NK-92 treated with Interleukin-12 subunit alpha and Interleukin-12 subunit beta, amount 100 ng/mL, for 24 hours (cell line): Measurements from ENCODE around the gene POLR3H.
A peak's percentile ranks its signal among the peaks of the same experiment; 100 is the strongest.

Source experiments
- DNase-seq: peaks from one replicate; lab custom pipeline; 2025; lab: John Stamatoyannopoulos, UW

Gene POLR3H

DNA sequence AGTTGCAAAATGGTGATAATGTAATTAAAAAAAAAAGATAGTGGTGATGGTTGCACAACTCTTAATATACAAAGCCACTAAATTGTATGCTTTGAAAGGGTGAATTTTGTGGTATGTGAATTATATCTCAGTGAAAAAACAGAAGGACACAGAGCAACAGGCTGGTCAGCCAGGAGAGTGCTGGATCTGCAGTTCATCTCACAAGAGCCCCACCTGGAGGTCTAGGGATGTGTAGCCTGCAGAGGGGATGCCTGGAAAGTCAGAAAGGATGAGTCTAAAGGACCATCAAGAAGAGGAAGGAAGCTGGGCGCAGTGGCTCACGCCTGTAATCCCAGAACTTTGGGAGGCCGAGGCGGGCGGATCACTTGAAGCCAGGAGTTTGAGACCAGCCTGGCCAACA lies 9.0 kb downstream of the POLR3H start:
- DNase-seq: no peak

GRCh38 chr22:41534219-41534618 lies 10.1 kb downstream of the POLR3H start:
- DNase-seq: no peak

DNA sequence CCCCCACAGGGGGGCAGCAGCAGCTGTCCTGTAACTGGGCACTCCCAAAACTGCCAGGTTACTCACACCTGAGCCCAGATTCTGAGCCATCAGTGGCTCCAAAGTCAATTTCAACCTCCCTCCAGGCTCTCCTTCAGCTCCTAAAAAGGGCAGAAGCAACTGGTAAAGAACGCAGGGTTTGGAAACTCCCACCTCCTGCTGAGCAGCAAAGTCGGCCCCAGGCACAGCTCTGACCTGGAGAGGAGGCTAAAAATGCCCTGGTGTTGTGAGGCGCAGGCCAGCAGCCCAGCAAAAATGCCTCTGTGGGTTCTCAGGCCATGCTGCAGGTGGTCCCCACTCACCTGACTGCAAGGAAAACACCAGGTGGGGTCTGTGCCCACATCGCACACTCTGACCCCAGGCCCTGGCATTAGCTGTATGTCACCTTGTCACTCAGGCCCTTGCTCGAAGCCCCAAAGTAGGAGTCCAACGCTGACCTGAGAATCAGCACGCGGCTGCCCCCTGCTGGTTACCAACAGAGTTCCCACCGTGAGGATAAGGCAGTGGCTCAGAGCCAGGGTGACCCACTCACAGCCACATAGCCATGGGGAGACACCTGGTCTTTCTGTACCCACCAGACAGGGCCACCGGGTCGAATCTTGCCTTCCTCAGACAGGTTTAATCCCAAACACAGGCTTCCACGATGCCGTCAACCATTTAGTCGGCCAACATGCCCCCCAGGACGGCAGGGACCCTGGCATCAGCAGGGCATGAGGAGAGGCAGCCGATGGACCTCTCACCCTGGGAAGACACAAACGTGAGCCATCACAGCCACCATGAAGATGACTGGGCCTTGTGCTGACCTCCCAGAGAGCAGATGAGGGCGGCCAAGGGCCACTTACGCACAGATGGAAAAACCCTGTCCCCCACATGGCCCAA lies 11.1 kb downstream of the POLR3H start:
- DNase-seq: peak; percentile 38

DNA sequence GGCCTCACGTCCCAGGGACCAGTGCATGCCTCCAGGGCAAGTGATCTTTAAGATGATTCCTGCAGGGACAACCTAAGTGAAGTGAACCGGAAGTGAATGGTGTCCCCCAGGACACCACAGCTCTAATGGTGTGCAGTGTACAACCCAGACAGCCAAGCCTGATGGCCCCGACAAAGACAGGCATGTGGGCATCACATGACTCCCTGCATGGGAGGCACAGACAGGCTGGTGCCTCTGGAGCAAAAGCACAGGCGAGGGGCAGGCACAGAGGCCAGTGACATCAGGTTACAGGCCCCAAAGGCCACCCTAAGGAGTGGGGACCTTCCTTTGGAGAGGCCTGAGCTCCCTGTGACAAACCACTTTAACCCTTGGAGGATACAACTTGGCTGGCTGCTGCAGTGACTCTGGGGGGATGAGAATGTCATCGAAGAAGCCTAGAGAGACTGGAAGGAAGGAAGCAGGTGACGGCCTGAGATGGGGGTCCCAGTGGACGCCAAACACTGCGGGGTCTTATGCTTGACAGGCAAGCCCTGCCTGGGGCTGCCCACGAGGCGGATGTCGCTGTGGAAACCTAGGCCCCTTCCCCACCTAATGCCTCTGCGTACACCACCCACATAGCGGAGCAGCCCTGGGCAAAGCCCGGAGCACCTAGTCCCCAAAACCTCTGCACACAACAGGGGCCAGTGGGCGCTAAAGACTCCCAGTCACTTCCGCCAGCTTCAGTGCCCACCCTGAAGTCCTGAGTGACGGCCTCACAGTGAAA lies 12.4 kb downstream of the POLR3H start:
- DNase-seq: no peak

GRCh38 chr22:41530890-41531714 lies 13.2 kb downstream of the POLR3H start:
- DNase-seq: no peak

DNA sequence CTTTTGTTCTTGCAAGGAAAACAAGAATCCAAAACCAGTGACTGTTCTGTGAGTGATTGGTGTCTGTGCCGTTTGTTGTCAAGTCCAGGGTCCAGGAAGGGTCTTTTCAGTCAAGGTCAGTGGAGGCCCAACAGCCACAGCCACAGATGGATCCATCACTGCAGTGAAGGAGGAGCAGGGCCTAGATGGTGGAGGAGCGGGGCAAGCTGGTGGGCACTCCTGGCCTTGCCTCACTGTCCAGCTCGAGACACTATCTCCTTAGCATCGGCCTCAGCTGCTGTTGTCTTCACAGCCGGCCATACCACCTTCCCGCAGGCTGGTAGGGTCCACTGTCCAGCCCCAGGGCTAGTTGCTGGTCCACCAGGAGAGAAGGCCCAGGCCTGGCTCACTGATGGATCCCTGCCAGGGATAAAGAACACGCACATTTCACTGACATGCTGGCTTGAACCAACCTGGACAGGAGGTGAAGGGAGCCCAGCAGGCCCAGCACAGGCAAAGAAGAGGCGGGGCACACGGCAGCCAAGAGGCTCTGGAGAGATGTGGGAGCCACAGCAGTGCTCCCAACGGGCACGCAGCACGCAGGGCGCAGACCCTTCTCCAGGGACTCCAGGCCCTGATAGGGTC lies 15.2 kb downstream of the POLR3H start:
- no peak for DNase-seq

GRCh38 chr22:41528132-41528766 lies 16.0 kb downstream of the POLR3H start:
- DNase-seq: no peak

DNA sequence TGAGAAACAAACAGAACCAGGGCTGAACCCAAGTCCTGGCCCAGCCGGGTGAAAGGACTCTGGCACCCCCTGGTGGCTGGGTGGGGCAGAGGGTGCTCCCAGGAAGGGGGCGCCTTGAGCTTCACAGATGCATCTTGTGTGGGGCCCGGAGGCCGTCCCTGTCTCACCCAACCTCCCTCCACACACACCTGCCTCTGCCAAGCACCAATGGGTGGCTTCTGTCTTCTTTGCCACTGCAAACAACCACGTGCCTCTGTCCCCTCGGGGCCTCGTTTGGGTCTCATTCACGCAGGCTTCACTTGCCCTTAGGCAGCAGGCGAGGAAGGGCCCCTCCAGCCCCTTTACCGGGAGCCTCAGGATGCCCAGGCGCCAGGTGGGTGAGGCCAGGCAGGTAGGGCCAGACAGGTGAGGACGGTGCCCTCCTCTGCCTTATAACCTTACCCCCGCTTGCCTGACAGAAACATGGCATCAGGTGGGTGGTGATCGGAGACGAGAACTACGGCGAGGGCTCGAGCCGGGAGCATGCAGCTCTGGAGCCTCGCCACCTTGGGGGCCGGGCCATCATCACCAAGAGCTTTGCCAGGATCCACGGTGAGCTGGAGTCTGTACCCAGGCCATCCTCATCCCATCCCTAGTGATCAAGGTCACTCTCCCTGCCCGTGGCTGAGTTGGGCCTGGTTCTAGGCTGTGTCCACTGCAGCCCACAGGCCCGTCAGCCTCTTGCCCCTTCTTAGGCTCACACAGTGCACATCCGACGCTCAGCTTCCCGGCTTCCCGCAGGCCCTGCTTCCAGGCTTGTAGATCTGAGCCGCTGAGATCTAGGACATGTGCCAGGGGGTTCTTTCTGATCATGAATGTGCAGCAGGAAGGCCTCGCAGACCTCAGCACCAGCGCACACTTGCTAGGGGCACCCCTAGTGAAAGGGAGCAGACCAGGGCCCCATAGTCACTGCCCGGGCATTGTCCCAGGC lies 17.2 kb downstream of the POLR3H start:
- no peak for DNase-seq

DNA sequence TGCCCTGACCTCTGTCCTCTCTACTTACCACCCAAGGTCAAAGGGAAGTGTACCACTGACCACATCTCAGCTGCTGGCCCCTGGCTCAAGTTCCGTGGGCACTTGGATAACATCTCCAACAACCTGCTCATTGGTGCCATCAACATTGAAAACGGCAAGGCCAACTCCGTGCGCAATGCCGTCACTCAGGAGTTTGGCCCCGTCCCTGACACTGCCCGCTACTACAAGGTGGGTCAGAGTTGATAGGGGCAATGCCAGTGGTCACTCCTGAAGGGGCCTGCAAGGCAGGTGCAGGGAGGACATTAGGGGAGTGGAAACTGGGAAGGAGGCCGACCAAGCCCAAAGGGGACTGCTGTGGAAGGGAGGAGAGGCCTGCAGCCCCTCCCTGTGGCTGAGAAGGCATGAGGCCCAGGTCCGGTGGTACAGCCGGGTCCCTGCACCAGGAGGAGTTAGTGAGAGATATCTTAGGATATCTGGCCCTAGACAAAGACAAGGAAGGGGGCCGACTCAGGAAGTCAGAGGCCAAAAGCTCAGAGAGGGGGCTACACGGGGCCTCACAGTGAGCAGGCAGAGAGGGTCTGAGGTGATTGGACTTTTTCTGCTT lies 17.9 kb downstream of the POLR3H start:
- no peak for DNase-seq

GRCh38 chr22:41525450-41526225 lies 18.6 kb downstream of the POLR3H start:
- DNase-seq: no peak

DNA sequence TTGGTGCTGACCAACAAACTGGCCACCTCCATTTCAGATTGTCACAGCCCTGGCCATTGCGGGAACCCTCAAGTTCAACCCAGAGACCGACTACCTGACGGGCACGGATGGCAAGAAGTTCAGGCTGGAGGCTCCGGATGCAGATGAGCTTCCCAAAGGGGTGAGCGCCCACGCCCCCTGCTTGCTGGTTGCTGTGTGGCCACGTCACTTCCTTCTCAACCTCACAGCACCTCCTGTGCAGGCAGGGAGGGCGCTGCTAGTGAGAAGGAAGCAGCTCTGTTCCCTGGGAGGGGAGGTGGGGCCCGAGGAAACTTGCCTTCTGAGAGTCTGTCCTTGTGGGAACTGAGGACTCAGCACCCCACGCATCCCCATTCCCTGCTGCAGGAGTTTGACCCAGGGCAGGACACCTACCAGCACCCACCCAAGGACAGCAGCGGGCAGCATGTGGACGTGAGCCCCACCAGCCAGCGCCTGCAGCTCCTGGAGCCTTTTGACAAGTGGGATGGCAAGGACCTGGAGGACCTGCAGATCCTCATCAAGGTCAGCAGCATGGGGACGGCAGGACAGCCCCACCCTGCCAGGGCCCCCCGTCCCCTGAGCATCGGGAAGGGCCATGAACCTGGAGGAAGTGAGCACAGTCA lies 19.3 kb downstream of the POLR3H start:
- DNase-seq: no peak

- DNase-seq: no peak
Measured at GRCh38 chr22:41524251-41524661, 20.0 kb downstream of the POLR3H start.

GRCh38 chr22:41523464-41524221 lies 20.6 kb downstream of the POLR3H start:
- DNase-seq: no peak

- no peak for DNase-seq
Measured at GRCh38 chr22:41522813-41523212, 21.5 kb downstream of the POLR3H start.

DNA sequence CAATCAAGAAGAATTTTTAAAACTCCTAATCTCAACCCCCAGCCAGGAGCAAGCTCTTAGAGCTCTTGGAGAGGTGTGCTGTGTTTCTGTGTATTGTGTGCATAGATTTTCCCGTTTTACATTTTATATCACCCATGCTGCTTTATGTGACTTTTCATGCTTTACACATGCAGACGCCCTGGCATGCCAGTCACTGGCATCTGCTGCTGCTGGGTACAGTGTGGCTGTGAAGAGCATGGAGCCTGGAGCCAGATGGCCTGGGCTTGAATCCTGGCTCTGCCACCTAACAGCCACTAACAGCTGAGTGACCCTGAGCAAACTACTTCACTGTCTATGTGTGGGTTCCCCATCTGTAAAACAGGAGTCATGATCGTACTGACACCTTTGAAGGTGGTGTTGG lies 23.1 kb downstream of the POLR3H start:
- DNase-seq: no peak

GRCh38 chr22:41518048-41518347 lies 26.3 kb downstream of the POLR3H start:
- DNase-seq: no peak

DNA sequence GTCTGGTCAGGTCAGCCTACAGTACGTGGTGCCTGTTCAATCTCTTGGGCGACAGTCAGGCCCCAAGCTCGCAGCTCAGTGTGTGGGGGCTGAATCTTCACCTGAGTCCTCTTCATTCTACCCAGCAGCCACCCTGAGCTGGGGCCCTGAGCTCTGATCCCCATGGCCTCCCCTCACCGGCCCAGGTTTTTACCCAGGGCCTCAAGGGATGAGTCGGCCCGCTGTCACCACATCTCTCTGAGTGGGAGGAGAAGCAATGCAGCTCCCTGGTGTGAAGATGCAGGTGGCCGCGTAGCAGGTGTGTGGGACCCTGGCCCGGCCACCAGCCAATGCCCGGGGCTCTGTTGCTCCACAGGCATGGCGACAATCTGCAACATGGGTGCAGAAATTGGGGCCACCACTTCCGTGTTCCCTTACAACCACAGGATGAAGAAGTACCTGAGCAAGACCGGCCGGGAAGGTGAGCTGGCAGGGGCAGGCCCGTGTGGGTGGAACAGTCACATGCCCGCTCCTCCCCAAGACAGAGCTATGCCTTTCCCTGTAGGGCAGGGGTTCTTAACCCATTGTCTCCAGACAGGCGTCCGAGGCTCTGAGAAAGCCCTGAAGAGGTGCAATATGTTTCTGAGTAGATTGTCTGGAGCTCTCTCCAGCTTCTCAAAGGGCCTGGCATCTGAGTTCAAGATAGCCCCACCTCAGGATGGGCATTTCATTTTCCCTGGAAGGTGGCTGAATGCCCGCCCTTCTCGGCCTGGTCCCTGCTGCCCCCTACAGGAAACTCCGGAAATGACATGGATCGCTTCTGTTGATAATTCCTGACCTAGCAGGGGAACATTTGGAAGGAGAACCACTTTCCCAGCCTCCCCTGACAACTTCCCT lies 26.9 kb downstream of the POLR3H start:
- DNase-seq: no peak
